A673 (cell line): ENCODE measurements around the gene POLDIP2.

Experiments used
- EZH2 ChIP-seq: fragments of 200-600 bp; sonication (generic); IDR thresholded peaks from 2 replicates; pipeline ENCODE4 v1.6.1; 2017; ENCODE audit warnings: borderline replicate concordance, low read depth, mild to moderate bottlenecking, mixed read lengths, antibody characterized with exemption, low read length; ENCODE audit not compliant: poor library complexity, severe bottlenecking
- TF ChIP-seq, protein P1 (sequence below): fragments of 300-800, 200-600 bp; sonication (generic); conservative IDR thresholded peaks from 2 replicates; pipeline ENCODE4 v1.5.1; 2017; ENCODE audit warnings: low read depth, mild to moderate bottlenecking, antibody characterized with exemption, low read length, moderate library complexity, mixed read lengths

DNA sequence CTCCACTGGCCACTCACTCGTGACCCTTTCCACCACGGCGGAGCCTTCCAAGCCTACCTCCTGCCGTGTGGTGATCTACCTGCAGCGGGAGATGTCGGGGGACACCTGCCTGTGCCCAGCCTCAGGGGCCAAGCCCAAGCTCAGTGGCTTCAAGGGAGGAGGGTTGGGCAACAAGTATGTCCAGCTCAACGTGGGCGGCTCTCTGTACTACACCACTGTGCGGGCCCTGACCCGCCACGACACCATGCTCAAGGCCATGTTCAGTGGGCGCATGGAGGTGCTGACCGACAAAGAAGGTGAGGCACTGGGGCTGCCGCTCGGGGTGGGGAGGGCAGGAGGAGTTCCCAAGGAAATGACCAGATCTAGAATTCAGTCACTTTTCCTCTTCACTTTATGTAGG is 17.9 kb downstream of the POLDIP2 start:
- TF ChIP-seq, protein P1, sequence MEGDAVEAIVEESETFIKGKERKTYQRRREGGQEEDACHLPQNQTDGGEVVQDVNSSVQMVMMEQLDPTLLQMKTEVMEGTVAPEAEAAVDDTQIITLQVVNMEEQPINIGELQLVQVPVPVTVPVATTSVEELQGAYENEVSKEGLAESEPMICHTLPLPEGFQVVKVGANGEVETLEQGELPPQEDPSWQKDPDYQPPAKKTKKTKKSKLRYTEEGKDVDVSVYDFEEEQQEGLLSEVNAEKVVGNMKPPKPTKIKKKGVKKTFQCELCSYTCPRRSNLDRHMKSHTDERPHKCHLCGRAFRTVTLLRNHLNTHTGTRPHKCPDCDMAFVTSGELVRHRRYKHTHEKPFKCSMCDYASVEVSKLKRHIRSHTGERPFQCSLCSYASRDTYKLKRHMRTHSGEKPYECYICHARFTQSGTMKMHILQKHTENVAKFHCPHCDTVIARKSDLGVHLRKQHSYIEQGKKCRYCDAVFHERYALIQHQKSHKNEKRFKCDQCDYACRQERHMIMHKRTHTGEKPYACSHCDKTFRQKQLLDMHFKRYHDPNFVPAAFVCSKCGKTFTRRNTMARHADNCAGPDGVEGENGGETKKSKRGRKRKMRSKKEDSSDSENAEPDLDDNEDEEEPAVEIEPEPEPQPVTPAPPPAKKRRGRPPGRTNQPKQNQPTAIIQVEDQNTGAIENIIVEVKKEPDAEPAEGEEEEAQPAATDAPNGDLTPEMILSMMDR, result no peak
- no peak for TF ChIP-seq EZH2
